HepG2 (cell line): ENCODE data around the gene PAN3. TPM values are rescaled to one million over a fixed set of nuclear protein-coding genes. Genes with fewer than 3 reads are reported as not detected.

Source experiments
- ATAC-seq: fragments of 200-7000 bp; cut with Tn5 transposase; 3 replicates; pipeline ENCODE4 v1.9.1; 2020; ENCODE audit warnings: mild to moderate bottlenecking, moderate library complexity
- BruUV-seq: library from RNA; stranded (reverse); fragments of 400-500 nt; replicated peaks from 2 replicates; lab custom pipeline; 2021; lab: Mats Ljungman, UMichigan
- CTCF ChIA-PET: fragments of 300-600 bp; formaldehyde crosslinking; extraction: SDS; loops from one replicate; lab custom pipeline; 2021; ENCODE audit warnings: low total read pairs, inconsistent platforms, low intra/inter-chr PET ratio; lab: Yijun Ruan, JAX
- POLR2A ChIA-PET: fragments of 350-600 bp; sonication (Branson Sonifier 250); formaldehyde crosslinking; loops from one replicate; lab custom pipeline; 2020; ENCODE audit warnings: antibody characterized with exemption, inconsistent platforms; lab: Yijun Ruan, JAX
- DNase-seq: peaks from one replicate; pipeline ENCODE4 v3.0.0-alpha.2; 2015; ENCODE audit warnings: low spot score
- FAIRE-seq: peaks from 3 replicates; lab custom pipeline; 2011; peaks lifted over from hg19 to GRCh38; lab: Jason Lieb, UNC
- H2AFZ ChIP-seq: one replicate; pipeline ENCODE4 v1.6.1; 2011; ENCODE audit warnings: low read length, inconsistent platforms
- H3K27ac ChIP-seq: fragments of 300-600 bp; 3 replicates; pipeline ENCODE4 v1.8.0; 2011; ENCODE audit warnings: mixed run types, mild to moderate bottlenecking, mixed read lengths, low read length, inconsistent platforms; ENCODE audit not compliant: insufficient read depth; ENCODE audit errors: extremely low read length
- H3K27me3 ChIP-seq, 2 experiments: fragments of 200-600 bp in 1 of 2; 2 replicates in 1 of 2; 3 replicates in 1 of 2; pipeline versions ENCODE4 v1.6.0 to v1.8.0; 2011; ENCODE audit warnings: low read length in 2 of 2, mild to moderate bottlenecking in 2 of 2, moderate library complexity in 2 of 2, inconsistent platforms in 1 of 2; ENCODE audit not compliant: insufficient read depth in 2 of 2, control insufficient read depth in 1 of 2
- H3K36me3 ChIP-seq, 2 experiments: fragments of 200-600 bp in 1 of 2; replicated peaks in 1 of 2; 2 replicates in 1 of 2; 3 replicates in 1 of 2; pipeline versions ENCODE4 v1.5.1 to v1.8.0; 2011; ENCODE audit warnings: low read length in 2 of 2, inconsistent platforms in 1 of 2; ENCODE audit not compliant: insufficient read depth in 2 of 2, control insufficient read depth in 1 of 2
- H3K4me1 ChIP-seq: 2 replicates; pipeline ENCODE4 v1.5.1; 2012; ENCODE audit warnings: low read length, inconsistent platforms; ENCODE audit not compliant: insufficient read depth
- H3K4me2 ChIP-seq: 2 replicates; pipeline ENCODE4 v1.6.0; 2011; ENCODE audit warnings: low read depth, low read length, inconsistent platforms
- H3K4me3 ChIP-seq, 3 experiments: fragments of 200-600 bp in 1 of 3; sonication (generic), shearing (Covaris generic) in 1 of 3; replicated peaks in 1 of 3; 2 replicates each; pipeline ENCODE4 v1.5.1; 2011 to 2016; ENCODE audit warnings: low read length in 3 of 3, inconsistent platforms in 2 of 3, low read depth in 2 of 3, mild to moderate bottlenecking in 2 of 3, control low read depth in 1 of 3, mixed read lengths in 1 of 3; ENCODE audit not compliant: insufficient read depth in 1 of 3
- H3K79me2 ChIP-seq: one replicate; pipeline ENCODE4 v1.6.1; 2011; ENCODE audit warnings: low read length, inconsistent platforms; ENCODE audit not compliant: insufficient read depth
- H3K9ac ChIP-seq: 2 replicates; pipeline ENCODE4 v1.6.0; 2011; ENCODE audit warnings: mild to moderate bottlenecking, low read depth, low read length, inconsistent platforms; ENCODE audit not compliant: insufficient read depth
- H3K9me3 ChIP-seq: 2 replicates; pipeline ENCODE4 v1.5.1; 2012; ENCODE audit warnings: mild to moderate bottlenecking, low read length
- H4K20me1 ChIP-seq: 2 replicates; pipeline ENCODE4 v1.6.0; 2011; ENCODE audit warnings: inconsistent platforms, mild to moderate bottlenecking, low read length, moderate library complexity; ENCODE audit not compliant: insufficient read depth
- ARNTL ChIP-seq: sonication (generic); formaldehyde crosslinking; IDR thresholded peaks from 2 replicates; pipeline ENCODE4 v1.4.0; 2020; ENCODE audit warnings: mild to moderate bottlenecking, missing genetic modification reagents
- CENPX ChIP-seq: sonication (generic); formaldehyde crosslinking; IDR thresholded peaks from 2 replicates; pipeline ENCODE4 v1.9.0; 2021; ENCODE audit warnings: mild to moderate bottlenecking, missing genetic modification reagents, moderate library complexity
- MAFG ChIP-seq: sonication (generic); formaldehyde crosslinking; IDR thresholded peaks from 2 replicates; pipeline ENCODE4 v1.5.1; 2020; ENCODE audit warnings: mild to moderate bottlenecking, missing genetic modification reagents
- RFX5 ChIP-seq: IDR thresholded peaks from 2 replicates; pipeline ENCODE4 v1.6.1; 2011; ENCODE audit warnings: low read depth, low read length, improper control_type of control experiment
- SALL2 ChIP-seq: sonication (generic); formaldehyde crosslinking; IDR thresholded peaks from 2 replicates; pipeline ENCODE4 v1.8.1; 2023; ENCODE audit warnings: mild to moderate bottlenecking, missing genetic modification reagents, inconsistent platforms
- SUZ12 ChIP-seq: fragments of 150-350 bp; IDR thresholded peaks from 2 replicates; pipeline ENCODE4 v1.6.1; 2014; ENCODE audit warnings: low read depth, low read length
- ZBTB2 ChIP-seq: sonication (generic); formaldehyde crosslinking; IDR thresholded peaks from 2 replicates; pipeline ENCODE4 v1.8.0; 2022; ENCODE audit warnings: low read depth, missing genetic modification reagents
- ZNF768 ChIP-seq: sonication (generic); formaldehyde crosslinking; IDR thresholded peaks from 2 replicates; pipeline ENCODE4 v1.4.0; 2020; ENCODE audit warnings: missing genetic modification reagents
- WGBS: methylation state at CpG from one replicate; pipeline ENCODE4 v1.1.6; 2017; ENCODE audit warnings: low lambda C conversion rate; 5-methylcytosine and 5-hydroxymethylcytosine counted together
- in situ Hi-C: cut with HindIII; loops from 2 replicates; pipeline ENCODE4 v1.10.0; 2017; ENCODE audit warnings: low pct_unique_long_range_greater_than_20kb; ENCODE audit not compliant: extremely low pct_ligation_motif_present
- intact Hi-C: fragments of 100-400 bp; cut with micrococcal nuclease; formaldehyde crosslinking; loops from one replicate; pipeline ENCODE4 v1.10.0; 2022; ENCODE audit not compliant: unreplicated experiment
- polyA plus RNA-seq, 8 experiments: library from polyadenylated mRNA; depleted of rRNA in 3 of 8; stranded (reverse) in 7 of 8; unstranded in 1 of 8; fragments of >200 nt; fragmentation: Illumina TruSeq in 4 of 8; extraction: Trizol in 4 of 8; gene quantifications; 2 replicates each; pipeline versions ENCODE4 v1.2.1 to v1.2.3, GENCODE V29; 2011 to 2016; ENCODE audit warnings: low read depth in 4 of 8, missing spikeins in 1 of 8, mixed read lengths in 1 of 8; ENCODE audit not compliant: insufficient read depth in 1 of 8
- total RNA-seq, 5 experiments: library from RNA; depleted of rRNA; stranded (reverse); fragments of >200 nt; fragmentation: Illumina TruSeq; extraction: Trizol; gene quantifications; 2 replicates each; pipeline ENCODE4 v1.2.3, GENCODE V29; 2016; ENCODE audit warnings: low read depth in 1 of 5

Gene PAN3
- total and polyA plus RNA-seq, 2 of the 13 experiments (the other 11 are each of a cell fraction or from before 2014, with no cell fraction given): 9.7 to 10.6 TPM

DNA sequence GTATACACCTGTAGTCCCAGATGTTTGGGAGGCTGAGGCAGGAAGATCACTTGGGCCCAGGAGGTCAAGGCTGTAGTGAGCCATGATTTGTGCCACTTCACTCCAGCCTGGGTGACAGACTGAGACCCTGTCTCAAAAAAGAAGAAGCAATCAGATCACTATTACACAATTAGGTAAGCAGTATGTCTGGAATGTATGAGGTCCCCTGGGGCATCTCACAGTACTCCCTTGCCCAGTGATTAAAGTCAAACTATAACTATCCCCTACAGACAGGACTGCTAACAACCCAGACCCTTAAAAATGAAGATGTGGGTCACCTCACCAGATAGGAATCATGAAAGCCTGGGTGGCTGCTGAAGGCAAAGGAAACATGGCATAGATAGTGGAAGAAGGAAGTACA, 9.4 kb upstream of the PAN3 start:
- Histone ChIP-seq H3K27me3 (no peaks in the 10 kb centered on the region), H3K4me2 (no peak overlapping the region), H2AFZ (no peak overlapping the region), H3K27ac (no peak overlapping the region), H3K9me3 (no peaks in the 10 kb centered on the region), H3K4me3 (no peak overlapping the region), H3K36me3 (no peaks in the 10 kb centered on the region), H3K9ac (no peak overlapping the region), H3K4me1 (no peaks in the 10 kb centered on the region), H4K20me1 (no peaks in the 10 kb centered on the region), H3K79me2 (no peaks in the 10 kb centered on the region)
- POLR2A ChIA-PET: no interaction called here
- in situ Hi-C loops: no loop called here
- CTCF ChIA-PET: interaction anchor here (0.7 kb wide), 1 partner anchor 507 kb away, joined by 3 read pairs; no protein-coding TSS in a partner anchor
- FAIRE-seq (no peak), ATAC-seq (no peak), DNase-seq (no peak)
- no TSS peak for BruUV-seq
- no peak for TF ChIP-seq ARNTL
- TF ChIP-seq SUZ12: no peak
- TF ChIP-seq ZNF768: no peak
- TF ChIP-seq CENPX: no peak
- no peak for TF ChIP-seq MAFG (CRISPR knock-in tag)
- no peak for TF ChIP-seq SALL2 (CRISPR knock-in tag)
- intact Hi-C loops: no loop called here

- Histone ChIP-seq H3K27me3 (no peaks in the 10 kb centered on the region), H2AFZ (no peak overlapping the region), H3K27ac (no peak overlapping the region), H3K79me2 (no peaks in the 10 kb centered on the region), H3K9me3 (no peaks in the 10 kb centered on the region), H3K4me2 (no peak overlapping the region), H3K4me1 (no peaks in the 10 kb centered on the region), H3K36me3 (no peaks in the 10 kb centered on the region), H4K20me1 (no peaks in the 10 kb centered on the region), H3K4me3 (no peak overlapping the region), H3K9ac (no peak overlapping the region)
- TF ChIP-seq RFX5 (peak; percentile 88), ZBTB2 (no peak)
- in situ Hi-C loops (no loop called here), intact Hi-C loops (no loop called here)
- WGBS: 8% methylated on average over 5 of the region's 5 CpGs
- FAIRE-seq (no peak), DNase-seq (no peak), ATAC-seq (no peak; the same call in 2 of the 3 replicates)
- CTCF ChIA-PET: no interaction called here
- no TSS peak for BruUV-seq
- POLR2A ChIA-PET: no interaction called here
These were observed 8.2 kb upstream of the PAN3 start for GRCh38 chr13:28129911-28130693.
